ENCODE measurements around the gene FOXO3.

The FOXO3 gene

DNA sequence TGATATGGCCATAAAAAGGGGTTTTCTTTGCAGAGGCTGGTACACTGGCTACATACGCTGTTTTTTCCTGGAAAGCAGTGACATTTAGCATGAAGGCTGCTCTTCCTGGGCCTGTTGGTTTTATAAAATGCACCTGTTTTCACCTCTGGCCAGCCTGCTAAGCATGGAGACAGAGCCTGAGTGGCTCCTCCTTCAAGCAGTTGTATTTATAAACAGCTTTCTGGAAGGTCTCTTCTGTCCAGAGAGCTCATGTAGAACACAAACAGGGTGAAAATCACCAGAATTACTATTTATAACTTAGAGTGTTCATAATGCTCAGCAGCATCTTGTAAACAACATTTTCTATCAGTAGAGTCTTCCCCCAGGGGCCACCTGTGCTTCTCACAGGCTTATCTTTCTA lies 109.0 kb downstream of the FOXO3 start:
- peaks cover 38% of the 10 kb centered on the region for H3K36me3 ChIP-seq
- H3K4me1 ChIP-seq (ENCODE audit: control insufficient read depth in 1 of 2, insufficient read depth in 1 of 2, low read depth in 1 of 2, low read length in 1 of 2), result peaks cover 8 to 20% of the 10 kb centered on the region in 2 experiments
- no peaks in the 10 kb centered on the region for H3K27me3 ChIP-seq
- H3K4me3 ChIP-seq (ENCODE audit: low read depth in 1 of 2, low read length in 1 of 2), result no peak overlapping the region
- TF ChIP-seq, protein P1, sequence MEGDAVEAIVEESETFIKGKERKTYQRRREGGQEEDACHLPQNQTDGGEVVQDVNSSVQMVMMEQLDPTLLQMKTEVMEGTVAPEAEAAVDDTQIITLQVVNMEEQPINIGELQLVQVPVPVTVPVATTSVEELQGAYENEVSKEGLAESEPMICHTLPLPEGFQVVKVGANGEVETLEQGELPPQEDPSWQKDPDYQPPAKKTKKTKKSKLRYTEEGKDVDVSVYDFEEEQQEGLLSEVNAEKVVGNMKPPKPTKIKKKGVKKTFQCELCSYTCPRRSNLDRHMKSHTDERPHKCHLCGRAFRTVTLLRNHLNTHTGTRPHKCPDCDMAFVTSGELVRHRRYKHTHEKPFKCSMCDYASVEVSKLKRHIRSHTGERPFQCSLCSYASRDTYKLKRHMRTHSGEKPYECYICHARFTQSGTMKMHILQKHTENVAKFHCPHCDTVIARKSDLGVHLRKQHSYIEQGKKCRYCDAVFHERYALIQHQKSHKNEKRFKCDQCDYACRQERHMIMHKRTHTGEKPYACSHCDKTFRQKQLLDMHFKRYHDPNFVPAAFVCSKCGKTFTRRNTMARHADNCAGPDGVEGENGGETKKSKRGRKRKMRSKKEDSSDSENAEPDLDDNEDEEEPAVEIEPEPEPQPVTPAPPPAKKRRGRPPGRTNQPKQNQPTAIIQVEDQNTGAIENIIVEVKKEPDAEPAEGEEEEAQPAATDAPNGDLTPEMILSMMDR (IDR thresholded peaks at IDR 0.05), result no peak
- H3K9me3 ChIP-seq, result no peaks in the 10 kb centered on the region
- no peak overlapping the region for H3K27ac ChIP-seq

DNA sequence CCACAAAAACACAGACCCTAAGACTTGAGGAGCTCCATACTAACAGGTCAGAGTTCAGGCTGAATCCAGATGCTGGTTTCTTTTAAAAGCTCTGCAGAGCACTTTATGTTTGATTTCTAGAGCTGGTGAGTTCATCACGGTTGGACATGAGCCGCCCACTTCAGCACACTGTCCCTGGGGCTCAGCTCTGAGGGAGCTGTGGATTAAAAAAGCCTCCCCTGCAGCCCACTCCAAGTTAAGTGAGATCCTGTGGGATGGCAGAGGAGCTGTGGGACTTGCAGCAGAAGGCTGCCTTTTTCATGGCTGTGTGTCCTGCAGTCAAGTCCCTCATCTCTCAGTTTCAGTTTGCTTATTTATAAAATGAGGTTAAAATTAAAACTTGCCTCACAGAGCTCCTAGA lies 110.5 kb downstream of the FOXO3 start:
- Histone ChIP-seq H3K27ac (no peak overlapping the region), H3K27me3 (no peaks in the 10 kb centered on the region), H3K4me3 (ENCODE audit: low read depth in 1 of 2, low read length in 1 of 2) (no peak overlapping the region), H3K9me3 (no peaks in the 10 kb centered on the region), H3K36me3 (peaks cover 24% of the 10 kb centered on the region), H3K4me1 (ENCODE audit: control insufficient read depth in 1 of 2, insufficient read depth in 1 of 2, low read depth in 1 of 2, low read length in 1 of 2) (peaks cover 8 to 25% of the 10 kb centered on the region in 2 experiments)
- TF ChIP-seq, protein P1 (IDR thresholded peaks at IDR 0.05), result no peak

DNA sequence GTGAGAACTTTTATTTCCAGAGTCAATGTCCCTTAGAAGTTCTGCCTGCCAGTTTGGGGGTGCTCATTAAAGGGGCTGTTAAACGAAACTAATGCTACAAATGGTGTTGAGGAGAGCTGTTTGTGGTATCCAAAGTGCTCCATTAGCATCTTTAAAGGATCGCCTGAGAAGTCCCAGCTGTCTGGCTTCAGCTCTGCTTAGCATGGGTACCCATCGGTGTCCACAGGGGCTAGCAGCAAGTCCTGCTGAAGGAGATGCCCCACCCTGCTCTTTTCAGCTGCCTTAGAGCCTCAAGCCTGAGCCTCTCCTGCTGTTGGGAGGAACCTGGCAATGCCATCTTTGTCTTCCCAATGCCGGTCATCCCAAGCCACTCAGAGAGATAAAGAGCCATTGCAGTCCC lies 111.1 kb downstream of the FOXO3 start:
- Histone ChIP-seq H3K27ac (peak overlapping the region; percentile 21), H3K4me1 (ENCODE audit: control insufficient read depth in 1 of 2, insufficient read depth in 1 of 2, low read depth in 1 of 2, low read length in 1 of 2) (peaks cover 8 to 25% of the 10 kb centered on the region in 2 experiments), H3K9me3 (no peaks in the 10 kb centered on the region), H3K36me3 (peaks cover 24% of the 10 kb centered on the region), H3K4me3 (ENCODE audit: low read depth in 1 of 2, low read length in 1 of 2) (no peak overlapping the region), H3K27me3 (no peaks in the 10 kb centered on the region)
- TF ChIP-seq, protein P1 (IDR thresholded peaks at IDR 0.05), result no peak

DNA sequence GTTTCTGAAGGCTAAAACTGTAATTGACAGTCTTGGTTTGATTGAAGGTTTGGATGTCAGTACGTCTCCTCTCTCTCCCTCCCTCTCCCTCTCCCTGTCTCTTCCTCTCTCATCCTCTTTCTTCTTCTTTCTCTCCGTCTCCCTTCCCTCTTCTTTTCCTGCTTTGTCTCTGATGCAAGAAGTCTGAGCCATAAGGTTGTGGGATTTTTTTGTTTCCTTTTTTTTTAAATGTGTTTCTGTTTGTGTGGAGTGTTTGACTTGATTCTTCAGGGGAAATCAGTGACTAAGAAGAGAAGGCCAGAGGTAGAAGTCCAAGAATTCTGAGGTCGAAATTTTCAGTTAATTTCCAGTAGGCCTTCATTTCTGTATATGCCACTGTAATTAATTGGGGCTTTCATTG lies 111.9 kb downstream of the FOXO3 start:
- TF ChIP-seq, protein P1 (IDR thresholded peaks at IDR 0.05), result no peak
- no peaks in the 10 kb centered on the region for H3K27me3 ChIP-seq
- H3K9me3 ChIP-seq, result no peaks in the 10 kb centered on the region
- peaks cover 24% of the 10 kb centered on the region for H3K36me3 ChIP-seq
- peak overlapping the region; percentile 11 for H3K27ac ChIP-seq
- peaks cover 8 to 25% of the 10 kb centered on the region in 2 experiments for H3K4me1 ChIP-seq (ENCODE audit: control insufficient read depth in 1 of 2, insufficient read depth in 1 of 2, low read depth in 1 of 2, low read length in 1 of 2)
- H3K4me3 ChIP-seq (ENCODE audit: low read depth in 1 of 2, low read length in 1 of 2), result no peak overlapping the region

DNA sequence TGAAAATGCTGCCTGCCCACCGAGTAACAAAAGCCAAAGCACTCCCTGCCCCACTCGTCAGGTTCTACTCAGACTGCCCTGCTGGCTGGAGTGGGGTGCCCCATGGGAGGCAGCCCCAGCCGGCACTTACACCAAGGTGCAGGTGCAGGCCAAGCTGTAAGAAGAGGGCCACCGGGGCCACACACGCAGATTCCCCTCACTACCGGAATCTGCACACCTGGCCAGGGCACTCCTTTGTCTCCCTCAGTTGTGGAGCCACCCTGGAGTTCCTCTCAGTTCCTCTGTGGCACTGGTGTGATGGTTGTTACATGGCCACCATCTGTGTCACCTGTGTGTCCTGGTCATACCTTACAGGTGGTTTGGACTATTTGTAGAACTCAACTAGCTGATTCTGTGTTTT lies 112.4 kb downstream of the FOXO3 start:
- Histone ChIP-seq H3K4me1 (ENCODE audit: control insufficient read depth in 1 of 2, insufficient read depth in 1 of 2, low read depth in 1 of 2, low read length in 1 of 2) (peaks cover 8 to 25% of the 10 kb centered on the region in 2 experiments), H3K27me3 (no peaks in the 10 kb centered on the region), H3K4me3 (ENCODE audit: low read depth in 1 of 2, low read length in 1 of 2) (no peak overlapping the region), H3K36me3 (peaks cover 21% of the 10 kb centered on the region), H3K27ac (peak overlapping the region; percentile 9), H3K9me3 (no peaks in the 10 kb centered on the region)
- TF ChIP-seq, protein P1 (IDR thresholded peaks at IDR 0.05), result no peak

DNA sequence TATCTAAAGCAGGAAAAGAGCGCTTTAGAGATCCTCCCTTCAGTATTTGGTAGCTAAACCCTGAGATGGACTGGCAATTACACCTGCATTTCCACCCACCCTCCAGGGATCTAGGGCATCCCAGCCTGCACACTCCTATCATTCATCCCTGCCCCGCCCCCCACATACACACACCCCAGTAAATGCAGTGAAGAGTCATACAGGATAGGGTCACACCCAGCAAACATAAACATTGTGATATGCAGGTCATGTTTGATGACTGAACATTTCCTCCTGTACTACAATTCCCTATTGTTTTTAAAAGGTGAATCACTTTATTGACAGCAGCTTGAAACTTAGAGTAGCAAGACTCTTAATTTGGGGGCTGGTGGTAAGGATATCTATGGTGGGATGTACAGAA lies 112.9 kb downstream of the FOXO3 start:
- H3K27ac ChIP-seq, result peak overlapping the region; percentile 9
- H3K4me1 ChIP-seq (ENCODE audit: control insufficient read depth in 1 of 2, insufficient read depth in 1 of 2, low read depth in 1 of 2, low read length in 1 of 2), result peaks cover 8 to 25% of the 10 kb centered on the region in 2 experiments

More for the DNA sequence above, 112.9 kb downstream of the FOXO3 start:
- Histone ChIP-seq H3K4me3 (ENCODE audit: low read depth in 1 of 2, low read length in 1 of 2) (no peak overlapping the region), H3K9me3 (no peaks in the 10 kb centered on the region), H3K27me3 (no peaks in the 10 kb centered on the region), H3K36me3 (peaks cover 17% of the 10 kb centered on the region)
- TF ChIP-seq, protein P1 (IDR thresholded peaks at IDR 0.05), result no peak

All from neutrophil (primary cell).